T-helper 9 cell (primary cell): Measurements from ENCODE around the gene AGAP4.
"Not testable (repeated sequence)": the region's sequence is repeated elsewhere in the genome, so short reads cannot be mapped to it uniquely, and the experiment has no call there.

Experiments used
- DNase-seq: peaks from one replicate; pipeline ENCODE4 v3.0.0-alpha.2; 2020
- total RNA-seq, 2 donors: gene quantifications; one replicate each; lab custom pipeline; 2026; lab: John Stamatoyannopoulos, UW

Gene AGAP4
- 3.8 to 8.2 reads per million in 2 donors for total RNA-seq

DNA sequence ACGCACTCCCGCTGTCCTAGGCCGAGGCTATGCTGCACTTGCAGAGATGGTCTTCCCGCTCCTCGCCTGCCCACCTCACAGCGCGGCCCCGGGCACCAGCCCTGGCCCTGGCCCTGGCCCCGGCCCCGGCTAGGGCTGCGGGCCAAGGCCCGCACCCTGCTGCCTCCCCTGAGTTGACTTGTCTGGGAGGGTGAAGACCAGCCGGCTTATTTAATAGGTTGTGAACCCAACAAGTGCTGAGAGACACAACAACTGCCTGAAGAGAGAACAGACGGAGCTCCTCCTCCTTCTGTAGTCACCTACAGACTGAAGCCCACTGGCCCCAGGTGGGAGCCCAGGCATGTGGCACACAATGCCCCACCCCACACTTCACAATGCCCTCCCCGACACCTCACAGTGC lies at the start of gene AGAP4:
TSS of gene AGAP4 (minus strand) at position 101 of the 400 bp plus-strand sequence. CDS start 153 bp downstream, outside the sequence.
- DNase-seq, result not testable (repeated sequence)

DNA sequence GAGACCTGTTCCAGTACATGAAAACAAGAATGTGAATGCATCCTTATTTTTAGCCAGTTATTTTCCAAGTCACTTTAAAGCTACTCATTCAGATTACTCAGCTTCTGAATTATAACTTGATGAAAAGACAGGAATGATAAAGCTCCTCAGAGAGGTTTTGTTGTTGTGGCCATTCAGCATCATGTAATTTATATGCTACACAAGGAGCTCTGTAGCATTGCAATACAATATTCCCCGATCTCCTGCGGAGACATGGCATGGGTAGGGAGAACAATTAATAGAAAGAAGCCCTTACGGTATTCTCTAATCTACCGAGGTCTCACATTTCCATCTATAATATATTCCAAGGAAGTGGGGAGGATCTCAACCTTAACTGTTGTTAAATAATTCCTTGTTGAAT lies 43.4 kb upstream of the AGAP4 start:
- not testable (repeated sequence) for DNase-seq

DNA sequence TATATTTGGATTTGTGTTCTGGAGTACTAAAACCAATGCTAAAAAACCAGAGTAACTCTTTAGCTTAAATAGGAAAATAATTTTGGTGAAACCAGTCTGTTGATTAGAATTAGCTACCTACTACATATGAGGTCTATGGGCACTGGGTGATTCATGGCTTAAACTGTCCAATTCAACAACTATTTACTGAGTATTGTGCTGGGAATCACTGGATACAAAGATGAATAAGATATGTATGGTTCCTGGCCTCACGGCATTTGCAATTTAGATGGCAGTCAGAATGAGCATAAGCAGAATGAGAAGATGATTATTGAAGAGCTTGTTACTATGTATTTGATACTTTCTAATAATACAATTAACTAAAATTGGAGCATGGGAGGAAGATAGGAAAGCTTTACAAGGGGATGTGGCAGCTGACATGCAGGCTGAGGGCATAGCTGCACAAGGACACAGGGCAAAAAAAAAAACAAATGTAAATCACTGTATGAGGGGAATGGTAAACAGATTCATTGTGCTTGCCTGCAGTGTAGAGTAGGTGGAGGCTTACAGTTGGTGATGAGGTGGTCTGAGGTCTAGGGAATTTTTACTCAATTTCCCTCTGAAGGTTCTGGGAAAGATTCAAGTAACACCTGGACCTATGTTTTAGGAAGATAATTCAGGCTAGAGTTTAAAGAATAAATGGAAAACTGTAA lies 42.4 kb upstream of the AGAP4 start:
- not testable (repeated sequence) for DNase-seq

DNA sequence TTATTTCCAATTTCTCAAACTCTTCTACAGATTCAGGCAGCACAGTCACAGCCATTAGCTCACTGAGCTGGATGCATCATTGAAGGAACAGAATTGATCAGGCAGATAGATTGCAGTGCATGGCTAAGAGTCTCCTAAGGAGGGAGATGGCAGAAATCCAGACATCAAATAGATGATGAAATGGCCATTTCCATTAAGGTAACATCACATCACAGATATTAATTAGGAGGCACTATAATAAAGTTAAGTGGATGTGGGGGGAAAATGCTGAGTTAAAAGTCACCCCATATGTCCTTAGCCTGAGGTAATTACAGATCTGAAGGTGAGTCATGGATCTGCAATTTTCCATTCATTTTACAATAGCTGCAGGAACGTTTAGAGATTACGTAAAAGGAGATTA lies 35.6 kb upstream of the AGAP4 start:
- not testable (repeated sequence) for DNase-seq

DNA sequence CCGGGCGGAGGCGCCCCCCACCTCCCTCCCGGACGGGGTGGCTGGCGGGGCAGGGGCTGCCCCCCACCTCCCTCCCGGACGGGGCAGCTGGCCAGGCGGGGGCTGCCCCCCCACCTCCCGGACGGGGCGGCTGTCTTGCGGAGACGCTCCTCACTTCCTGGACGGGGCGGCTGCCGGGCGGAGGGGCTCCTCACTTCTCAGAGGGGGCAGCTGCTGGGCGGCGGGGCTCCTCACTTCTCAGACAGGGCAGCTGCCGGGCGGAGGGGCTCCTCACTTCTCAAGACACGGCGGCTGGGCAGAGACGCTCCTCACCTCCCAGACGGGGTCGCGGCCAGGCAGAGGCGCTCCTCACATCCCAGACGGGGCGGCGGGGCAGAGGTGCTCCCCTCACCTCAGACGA lies 18.1 kb upstream of the AGAP4 start:
- DNase-seq, result peak; percentile 1

DNA sequence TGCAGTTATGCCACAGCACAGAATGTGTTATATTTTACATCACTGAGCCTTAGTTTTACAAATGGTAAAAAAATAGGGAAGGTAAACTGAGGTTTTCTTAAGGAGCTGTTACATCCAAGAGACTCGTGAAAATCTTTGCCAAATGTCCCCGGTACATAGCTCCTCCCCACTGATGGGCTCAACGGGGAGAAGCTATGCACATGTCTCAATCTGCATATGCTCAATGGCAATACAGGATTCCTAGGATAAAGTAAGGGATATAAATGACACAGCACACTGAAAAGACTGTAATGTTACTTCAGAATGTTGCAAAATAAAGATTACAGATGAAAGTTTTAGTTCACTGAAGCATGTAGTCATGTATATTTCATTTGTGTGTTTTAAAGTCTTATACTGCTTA lies 17.0 kb upstream of the AGAP4 start:
- not testable (repeated sequence) for DNase-seq

DNA sequence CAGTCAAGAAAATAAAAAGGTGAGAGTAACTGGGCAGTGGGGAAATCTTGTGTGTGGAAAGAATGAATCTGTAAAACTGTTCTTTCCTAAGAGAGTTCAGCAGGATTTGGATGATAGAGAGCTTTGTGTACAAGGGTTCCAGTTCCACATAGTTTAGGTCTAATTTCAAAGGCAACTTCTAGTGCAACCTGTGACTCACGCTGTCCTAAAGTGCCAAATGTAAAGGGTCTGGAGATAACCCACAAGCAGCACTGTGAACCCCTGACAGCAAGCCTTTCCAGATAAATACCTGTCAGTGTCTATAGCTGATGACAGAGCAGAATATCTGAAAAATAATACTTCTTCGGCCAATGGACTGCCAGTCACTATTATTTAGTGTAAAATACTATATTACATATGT lies 16.3 kb upstream of the AGAP4 start:
- not testable (repeated sequence) for DNase-seq

DNA sequence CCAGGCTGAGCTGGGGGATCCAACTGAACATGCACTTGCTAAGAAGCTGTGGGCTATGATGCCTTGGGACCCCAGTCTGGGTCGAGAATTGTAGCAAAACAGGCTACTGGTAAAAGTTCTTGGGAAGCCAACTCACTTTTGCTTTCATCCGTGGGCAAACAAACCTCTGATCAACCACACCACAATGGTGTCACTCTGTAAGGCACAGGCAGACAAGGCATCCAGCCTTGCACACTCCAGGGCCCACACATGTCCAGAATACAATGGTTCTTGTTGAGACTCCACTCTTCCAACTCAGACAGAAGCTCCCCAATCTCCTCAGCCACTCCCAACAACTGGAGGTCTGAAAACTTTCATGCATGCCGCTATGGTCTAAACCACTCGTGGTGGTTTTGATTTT lies 10.6 kb upstream of the AGAP4 start:
- not testable (repeated sequence) for DNase-seq

DNA sequence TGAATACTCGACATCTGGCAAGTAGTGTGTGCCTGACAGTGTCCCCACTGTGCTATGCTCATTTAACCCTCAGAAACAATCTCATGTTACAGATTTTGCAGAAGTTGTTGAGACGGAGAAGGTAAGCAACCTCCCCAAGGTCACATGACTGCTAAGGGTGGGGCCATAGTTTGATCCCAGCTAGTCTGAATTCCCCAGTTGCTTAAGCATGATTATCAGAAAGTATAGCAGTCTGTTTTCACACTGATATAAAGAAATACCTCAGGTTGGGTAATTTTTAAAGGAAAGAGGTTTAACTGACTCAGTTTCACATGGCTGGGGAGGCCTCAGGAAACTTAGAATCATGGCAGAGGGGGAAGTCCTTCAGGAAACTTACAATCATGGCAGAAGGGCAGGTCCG lies 1.2 kb upstream of the AGAP4 start:
- not testable (repeated sequence) for DNase-seq

DNA sequence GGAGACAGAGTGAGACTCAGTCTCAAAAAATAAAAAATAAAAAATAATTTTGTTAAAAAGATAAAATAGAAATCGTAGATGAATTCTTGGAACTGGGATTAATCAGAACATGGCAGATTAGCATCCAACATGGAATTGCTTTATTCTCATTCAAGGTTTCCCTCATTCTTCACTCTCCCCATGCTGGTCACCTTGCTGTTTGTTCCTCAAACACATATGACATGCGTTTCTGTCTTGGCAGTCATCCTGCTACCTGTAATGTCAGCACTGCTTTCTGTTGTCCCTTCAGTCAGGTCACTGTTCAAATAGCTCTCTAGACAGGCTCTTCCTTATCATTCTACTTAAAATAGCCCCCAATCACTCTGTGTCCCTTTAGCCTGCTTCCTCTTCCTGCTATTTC lies 24.4 kb downstream of the AGAP4 start:
- not testable (repeated sequence) for DNase-seq

DNA sequence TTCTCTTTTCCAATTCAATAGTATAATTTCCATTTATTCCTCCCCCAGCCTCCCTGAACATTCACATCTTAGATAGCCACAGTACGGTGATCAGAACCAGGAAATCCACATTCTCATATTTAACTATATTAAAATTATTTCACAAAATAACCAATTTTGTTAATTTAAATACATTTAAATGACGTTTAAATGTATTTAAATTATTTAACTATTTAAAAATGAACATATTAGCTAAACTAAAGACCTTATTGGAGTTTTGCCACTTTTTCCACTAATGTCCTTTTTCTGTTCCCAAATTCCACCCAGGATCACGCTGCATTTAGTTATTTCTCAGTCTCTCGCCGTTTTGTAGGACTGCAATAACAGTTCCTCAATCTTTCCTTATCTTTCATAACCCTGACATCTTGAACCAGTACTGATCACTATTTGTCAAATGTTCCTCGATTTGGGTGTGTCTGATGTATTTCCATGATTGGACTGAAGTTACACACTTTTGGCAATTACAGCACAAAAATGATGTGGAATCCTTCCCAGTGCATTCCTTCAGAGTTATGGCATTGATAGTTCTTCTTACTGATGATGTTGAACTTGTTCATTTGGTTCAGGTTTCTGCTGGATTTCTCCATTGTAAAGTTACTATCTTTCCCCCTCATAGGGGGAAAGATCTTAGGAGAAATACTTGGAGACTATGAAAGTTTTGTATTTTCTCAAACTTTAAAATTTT lies 27.0 kb downstream of the AGAP4 start:
- DNase-seq, result not testable (repeated sequence)

DNA sequence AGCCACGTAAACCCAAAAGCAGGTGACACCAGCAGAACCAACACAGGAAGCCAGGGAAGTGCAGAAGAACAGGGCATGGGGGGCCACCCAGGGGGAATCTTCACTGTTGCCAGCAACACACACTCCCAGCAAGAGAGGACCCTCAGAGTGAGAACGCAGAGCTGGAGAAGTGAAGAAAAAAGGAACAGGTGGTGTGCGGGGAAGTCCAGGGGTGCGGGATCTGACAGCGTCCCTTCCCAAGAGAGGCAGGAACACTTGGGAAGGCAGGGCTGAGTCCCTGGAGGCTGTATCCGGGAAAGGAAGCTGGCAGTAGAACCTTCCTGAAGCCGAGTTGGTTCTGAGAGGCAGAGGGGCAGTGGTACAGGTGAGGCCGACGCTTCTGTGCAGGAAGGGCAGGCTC lies 27.7 kb downstream of the AGAP4 start:
- DNase-seq, result no peak

DNA sequence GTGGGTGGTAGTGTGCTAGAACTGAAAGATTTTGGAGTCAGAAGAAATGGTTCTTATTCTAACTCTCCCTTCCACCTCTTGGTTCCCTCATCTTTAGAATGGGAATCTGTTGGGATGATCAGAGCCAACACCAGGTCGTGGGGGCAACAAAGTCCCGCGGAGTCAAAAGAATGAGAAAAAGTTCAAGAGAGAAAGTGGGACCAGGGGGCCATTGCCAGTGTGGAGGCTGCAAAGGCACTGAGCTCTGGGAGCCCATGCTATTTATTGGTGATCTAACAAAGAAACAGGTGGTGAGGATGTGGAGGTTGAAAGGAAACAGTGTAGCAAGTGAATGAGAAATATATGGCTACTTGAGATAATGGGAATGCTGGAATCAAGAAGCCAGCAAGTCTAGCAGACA lies 29.4 kb downstream of the AGAP4 start:
- no peak for DNase-seq

DNA sequence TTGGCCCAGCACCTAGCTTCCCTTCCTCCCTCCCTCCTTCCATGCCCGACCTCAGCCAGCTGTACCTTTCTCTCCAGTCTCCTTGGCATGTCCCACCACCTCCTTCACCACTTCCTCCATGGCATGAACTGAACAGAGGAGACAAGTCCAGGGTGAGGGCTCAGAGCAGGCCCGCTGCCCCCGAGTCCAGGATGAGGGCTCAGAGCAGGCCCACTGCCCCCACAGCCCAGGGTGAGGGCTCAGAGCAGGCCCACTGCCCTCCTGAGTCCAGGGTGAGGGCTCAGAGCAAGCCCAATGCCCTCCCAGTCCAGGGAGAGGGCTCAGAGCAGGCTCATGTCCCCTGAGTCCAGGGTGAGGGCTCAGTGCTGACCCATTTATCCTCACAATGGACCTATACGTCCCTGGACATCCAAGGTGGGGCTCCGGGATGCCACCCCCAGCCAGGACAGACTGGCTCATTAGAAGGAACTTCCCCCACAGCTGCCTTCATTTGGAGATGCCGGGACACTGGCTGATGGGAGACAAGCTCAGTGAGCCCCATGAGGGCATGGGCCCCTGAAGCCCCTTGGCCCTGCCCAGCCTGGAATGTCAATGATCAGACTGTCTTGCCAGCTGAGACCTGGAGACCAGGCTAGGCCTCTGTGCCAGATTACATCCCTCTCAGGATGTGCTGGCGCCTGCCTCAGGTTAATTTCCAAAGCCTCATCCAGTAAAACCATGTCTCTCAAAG lies 30.0 kb downstream of the AGAP4 start:
- no peak for DNase-seq

DNA sequence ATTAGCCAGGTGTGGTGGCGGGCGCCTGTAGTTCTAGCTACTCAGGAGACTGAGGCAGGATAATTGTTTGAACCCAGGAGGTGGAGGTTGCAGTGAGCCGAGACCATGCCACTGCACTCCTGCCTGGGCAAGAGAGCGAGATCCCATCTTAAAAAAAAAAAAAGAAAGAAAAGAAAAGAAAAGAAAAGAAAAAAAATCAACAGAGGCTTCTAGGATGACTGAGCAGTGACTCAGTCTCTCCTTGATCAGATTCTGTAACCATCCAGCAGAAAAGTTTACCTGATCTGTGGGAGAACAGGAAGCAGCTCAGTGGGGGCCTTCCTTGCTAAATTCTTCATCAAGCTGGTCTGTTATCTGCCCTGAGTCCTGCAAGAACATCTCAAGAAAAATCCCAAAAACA lies 33.2 kb downstream of the AGAP4 start:
- DNase-seq, result not testable (repeated sequence)

DNA sequence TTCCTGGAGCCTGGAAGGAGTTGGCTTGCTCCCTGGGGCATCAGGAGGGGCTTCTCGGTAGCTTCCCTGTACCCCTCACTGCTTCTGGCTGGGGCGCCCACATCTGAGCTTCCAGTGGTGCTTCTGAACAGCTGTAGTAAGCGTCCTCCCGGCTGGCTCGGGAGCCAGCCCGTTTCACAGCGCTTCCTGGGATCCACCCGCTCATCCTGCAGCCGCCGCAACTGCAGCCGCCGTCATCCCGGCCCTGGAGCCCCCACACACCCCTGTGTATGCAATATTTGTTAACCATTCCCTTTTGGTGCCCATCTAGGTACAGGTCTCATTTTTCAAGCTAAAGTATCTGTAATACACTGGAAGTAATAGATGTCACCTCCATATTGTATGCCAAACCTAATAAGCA lies 34.3 kb downstream of the AGAP4 start:
- DNase-seq, result not testable (repeated sequence)

DNA sequence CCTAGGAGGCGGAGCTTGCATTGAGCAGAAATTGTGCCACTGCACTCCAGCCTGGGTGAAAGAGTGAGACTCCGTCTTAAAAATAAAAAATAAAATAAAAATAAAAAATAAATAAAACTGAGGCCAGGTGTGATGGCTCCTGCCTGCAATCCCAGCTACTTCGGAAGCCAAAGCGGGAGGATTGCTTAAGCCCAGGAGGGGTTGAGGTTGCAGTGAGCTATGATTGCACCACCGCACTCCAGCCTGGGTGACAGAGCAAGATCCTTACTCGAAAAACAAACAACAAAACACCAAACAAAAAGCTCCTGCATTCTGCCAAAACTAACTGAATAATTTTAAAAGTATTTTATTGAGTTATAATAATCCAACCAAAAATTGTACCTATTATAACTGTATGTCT lies 36.2 kb downstream of the AGAP4 start:
- no peak for DNase-seq

DNA sequence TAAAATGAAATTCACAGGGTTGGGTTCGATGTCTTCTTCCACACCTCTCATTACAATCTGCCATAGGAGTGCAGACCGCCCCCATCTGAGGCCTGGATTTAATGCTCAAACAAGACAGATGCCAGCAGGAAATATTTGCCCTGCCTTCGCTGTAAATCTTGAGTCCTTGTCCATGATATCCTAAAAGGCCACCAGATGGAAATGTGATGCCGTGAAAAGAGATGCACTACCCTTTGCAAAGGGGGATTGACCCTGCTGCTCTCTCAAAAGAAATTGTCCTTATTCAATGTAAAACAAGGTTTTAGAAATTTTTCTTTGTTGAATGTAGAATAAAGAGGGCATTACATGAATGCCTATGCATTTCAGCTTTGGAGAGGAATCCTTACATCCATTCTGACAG lies 37.5 kb downstream of the AGAP4 start:
- DNase-seq, result no peak

DNA sequence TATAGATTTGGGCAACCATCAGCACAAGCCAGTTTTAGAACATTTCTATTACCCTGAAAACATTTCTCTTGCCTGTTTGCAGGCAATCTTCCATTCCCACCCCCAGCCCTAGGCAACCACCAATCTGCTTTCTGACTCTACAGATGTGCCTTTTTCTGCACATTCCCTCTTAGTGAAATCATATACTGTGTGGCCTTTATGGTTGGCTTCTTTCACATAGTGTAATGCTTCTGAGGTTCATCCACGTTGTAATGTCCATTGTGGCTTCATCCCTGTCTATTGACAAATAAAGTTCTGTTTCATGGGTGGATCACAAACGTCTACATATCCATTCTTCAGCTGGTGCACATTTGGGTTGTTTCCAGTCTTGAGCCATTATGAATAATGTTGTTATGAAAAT lies 42.3 kb downstream of the AGAP4 start:
- DNase-seq, result not testable (repeated sequence)

DNA sequence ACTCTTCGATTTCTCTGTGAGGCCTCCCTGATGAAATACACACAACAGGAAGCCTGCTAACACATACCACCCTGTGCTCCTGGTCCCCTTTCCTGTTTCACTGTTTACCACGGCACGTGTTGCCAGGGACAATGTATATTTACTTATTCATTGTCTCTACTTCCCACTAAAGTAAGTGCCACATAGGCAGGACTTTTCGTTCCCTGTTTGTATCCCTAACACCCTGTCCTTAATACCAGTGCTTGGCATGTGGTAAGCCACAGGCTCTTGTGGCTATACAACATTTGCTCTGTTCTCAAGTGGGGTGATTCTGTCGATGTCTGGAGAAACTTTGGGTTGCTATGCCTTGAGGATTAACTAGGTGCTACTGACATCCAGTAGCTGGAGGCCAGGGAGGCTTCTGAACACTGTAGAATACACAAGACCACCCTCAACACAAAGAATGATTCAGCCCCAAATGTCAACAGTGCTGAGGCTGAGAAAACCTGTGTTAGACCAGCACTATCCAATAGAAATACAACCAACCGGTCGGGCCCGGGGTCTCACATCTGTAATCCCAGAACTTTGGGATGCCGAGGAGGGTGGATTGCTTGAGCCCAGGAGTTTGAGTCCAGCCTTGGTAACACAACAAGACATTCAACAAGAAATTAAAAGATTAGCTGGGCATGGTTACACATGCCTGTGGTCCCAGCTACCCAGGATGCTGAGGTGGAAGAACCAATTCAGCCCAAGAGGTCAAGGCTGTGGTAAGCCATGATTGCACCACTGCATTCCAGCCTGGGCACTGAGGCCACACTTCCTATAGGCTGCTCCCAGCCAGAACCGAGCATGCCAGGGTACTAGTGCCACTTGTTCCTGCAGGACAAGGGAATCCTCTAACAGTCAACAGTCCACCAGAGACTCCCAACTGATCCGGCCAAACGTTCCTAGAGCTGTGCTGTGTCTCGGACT lies 44.0 kb downstream of the AGAP4 start:
- DNase-seq, result not testable (repeated sequence)

DNA sequence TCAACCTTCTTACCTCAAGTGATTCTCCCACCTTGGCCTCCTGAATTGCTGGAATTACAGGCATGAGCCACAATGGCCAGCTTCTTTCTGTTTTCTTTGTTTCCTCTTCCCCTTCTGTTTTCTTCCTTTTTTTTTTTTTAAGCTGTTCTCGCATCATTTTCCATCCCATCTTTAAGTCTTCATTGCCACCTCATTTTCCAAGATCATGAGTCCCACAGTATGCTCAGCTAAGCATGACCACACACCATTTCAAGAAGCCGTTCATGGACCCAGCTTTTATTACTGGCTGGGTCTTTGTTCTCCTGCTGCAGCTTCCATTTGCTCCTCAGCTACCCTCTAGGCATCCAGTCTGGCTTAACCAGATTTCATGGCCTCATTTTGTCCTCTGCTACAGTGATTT lies 52.5 kb downstream of the AGAP4 start:
- not testable (repeated sequence) for DNase-seq

DNA sequence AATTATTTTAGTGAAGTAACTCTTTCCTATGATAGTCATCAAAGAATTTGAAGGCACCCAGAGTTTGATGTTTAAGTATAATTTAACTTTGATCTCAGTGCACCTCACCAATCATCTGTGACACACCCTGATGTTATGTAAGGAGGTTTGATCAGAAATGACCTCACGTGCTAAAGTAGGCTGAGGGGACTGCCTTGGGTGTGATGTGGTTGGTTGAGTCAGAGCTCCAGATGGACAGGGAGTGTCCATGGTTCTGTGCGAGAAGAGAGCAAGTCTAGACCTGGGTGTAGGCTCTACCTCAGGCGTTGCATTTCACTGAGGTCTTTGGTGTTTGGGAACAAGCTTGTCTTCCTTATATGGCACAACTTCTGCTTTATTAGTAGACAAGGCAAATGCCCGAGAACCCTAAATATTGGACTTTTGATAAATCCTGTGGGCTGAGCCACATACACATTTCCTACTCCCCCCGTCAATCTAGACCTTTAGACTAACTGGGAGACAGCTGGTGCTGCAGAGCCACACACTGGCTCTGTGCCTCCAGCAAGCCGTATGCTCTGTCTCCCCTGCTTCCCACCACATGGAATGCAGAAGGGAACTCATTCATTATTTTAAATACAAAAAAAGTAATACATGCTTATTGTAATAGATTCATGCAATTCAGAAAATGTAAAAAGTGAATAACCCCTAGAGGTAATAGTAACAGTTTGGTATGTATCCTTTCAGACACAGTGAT lies 56.4 kb downstream of the AGAP4 start:
- DNase-seq, result not testable (repeated sequence)
